GM21390 (cell line): Measurements from ENCODE around the gene SLC6A8.
"Not testable (repeated sequence)": the region's sequence is repeated elsewhere in the genome, so short reads cannot be mapped to it uniquely, and the experiment has no call there.

Source experiments
- ATAC-seq: cut with Tn5 transposase; IDR thresholded peaks from one replicate; pipeline ENCODE4 v1.9.1; 2021; ENCODE audit not compliant: unreplicated experiment

Gene SLC6A8

GRCh38 chrX:153728951-153729631, 41.4 kb downstream of the SLC6A8 start:
- no peak for ATAC-seq

GRCh38 chrX:153730115-153730514, 42.4 kb downstream of the SLC6A8 start:
- not testable (repeated sequence) for ATAC-seq

GRCh38 chrX:153731117-153731844, 43.6 kb downstream of the SLC6A8 start:
- no peak for ATAC-seq

GRCh38 chrX:153731845-153732215, 44.1 kb downstream of the SLC6A8 start:
- ATAC-seq, result no peak

- no peak for ATAC-seq
Observed at GRCh38 chrX:153732401-153732800, 44.7 kb downstream of the SLC6A8 start.

- no peak for ATAC-seq
Observed at GRCh38 chrX:153733651-153734240, 46.0 kb downstream of the SLC6A8 start.

- no peak for ATAC-seq
Observed at GRCh38 chrX:153734871-153735270, 47.1 kb downstream of the SLC6A8 start.

GRCh38 chrX:153735274-153735673, 47.5 kb downstream of the SLC6A8 start:
- no peak for ATAC-seq

- ATAC-seq, result no peak
Observed at GRCh38 chrX:153736071-153736820, 48.5 kb downstream of the SLC6A8 start.

GRCh38 chrX:153736871-153737441, 49.2 kb downstream of the SLC6A8 start:
- no peak for ATAC-seq

- no peak for ATAC-seq
Observed at GRCh38 chrX:153738056-153738605, 50.4 kb downstream of the SLC6A8 start.

GRCh38 chrX:153739754-153740486, 52.2 kb downstream of the SLC6A8 start:
- no peak for ATAC-seq

GRCh38 chrX:153740631-153741222, 53.0 kb downstream of the SLC6A8 start:
- ATAC-seq, result no peak

GRCh38 chrX:153741446-153741845, 53.7 kb downstream of the SLC6A8 start:
- no peak for ATAC-seq

GRCh38 chrX:153742111-153742510, 54.4 kb downstream of the SLC6A8 start:
- not testable (repeated sequence) for ATAC-seq

- ATAC-seq, result not testable (repeated sequence)
Observed at GRCh38 chrX:153742796-153743467, 55.2 kb downstream of the SLC6A8 start.

GRCh38 chrX:153743468-153744209, 55.9 kb downstream of the SLC6A8 start:
- ATAC-seq, result not testable (repeated sequence)
